ENCODE results near the gene KIF16B.

DNA sequence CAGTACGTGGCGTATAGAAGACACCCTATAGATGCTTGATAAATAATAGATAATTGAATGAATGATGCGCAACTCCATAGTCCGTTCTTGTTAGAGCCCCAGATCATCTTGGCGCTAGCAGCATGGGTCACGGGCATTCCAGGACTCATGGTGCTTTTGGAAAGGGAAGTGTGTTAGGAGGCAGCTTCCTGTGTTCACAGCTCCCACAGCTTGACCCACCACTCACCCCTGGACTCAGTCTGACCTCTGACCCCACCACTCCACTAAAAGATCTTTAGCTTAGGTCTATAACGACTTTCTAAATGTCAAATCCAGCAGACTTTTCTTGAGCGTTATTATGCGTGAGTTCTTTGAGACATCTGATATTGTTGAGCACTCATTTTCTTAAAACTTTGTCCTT, 35.8 kb upstream of the KIF16B start:
- TF ChIP-seq, protein P1, sequence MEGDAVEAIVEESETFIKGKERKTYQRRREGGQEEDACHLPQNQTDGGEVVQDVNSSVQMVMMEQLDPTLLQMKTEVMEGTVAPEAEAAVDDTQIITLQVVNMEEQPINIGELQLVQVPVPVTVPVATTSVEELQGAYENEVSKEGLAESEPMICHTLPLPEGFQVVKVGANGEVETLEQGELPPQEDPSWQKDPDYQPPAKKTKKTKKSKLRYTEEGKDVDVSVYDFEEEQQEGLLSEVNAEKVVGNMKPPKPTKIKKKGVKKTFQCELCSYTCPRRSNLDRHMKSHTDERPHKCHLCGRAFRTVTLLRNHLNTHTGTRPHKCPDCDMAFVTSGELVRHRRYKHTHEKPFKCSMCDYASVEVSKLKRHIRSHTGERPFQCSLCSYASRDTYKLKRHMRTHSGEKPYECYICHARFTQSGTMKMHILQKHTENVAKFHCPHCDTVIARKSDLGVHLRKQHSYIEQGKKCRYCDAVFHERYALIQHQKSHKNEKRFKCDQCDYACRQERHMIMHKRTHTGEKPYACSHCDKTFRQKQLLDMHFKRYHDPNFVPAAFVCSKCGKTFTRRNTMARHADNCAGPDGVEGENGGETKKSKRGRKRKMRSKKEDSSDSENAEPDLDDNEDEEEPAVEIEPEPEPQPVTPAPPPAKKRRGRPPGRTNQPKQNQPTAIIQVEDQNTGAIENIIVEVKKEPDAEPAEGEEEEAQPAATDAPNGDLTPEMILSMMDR (IDR thresholded peaks at IDR 0.05; ENCODE audit: low read depth, low read length, missing input control) = no peak
- no peak for TF ChIP-seq YY1 (IDR thresholded peaks at IDR 0.05)
- TF ChIP-seq RXRA (IDR thresholded peaks at IDR 0.05) = peak; percentile 22 to 56
- no peak for TF ChIP-seq JUND (IDR thresholded peaks at IDR 0.05)
- no peak for TF ChIP-seq SP1 (IDR thresholded peaks at IDR 0.05)
- TF ChIP-seq HNF4G (IDR thresholded peaks at IDR 0.05) = no peak
- TF ChIP-seq, protein P2, sequence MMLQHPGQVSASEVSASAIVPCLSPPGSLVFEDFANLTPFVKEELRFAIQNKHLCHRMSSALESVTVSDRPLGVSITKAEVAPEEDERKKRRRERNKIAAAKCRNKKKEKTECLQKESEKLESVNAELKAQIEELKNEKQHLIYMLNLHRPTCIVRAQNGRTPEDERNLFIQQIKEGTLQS (IDR thresholded peaks at IDR 0.05) = no peak
- TF ChIP-seq, protein P3, sequence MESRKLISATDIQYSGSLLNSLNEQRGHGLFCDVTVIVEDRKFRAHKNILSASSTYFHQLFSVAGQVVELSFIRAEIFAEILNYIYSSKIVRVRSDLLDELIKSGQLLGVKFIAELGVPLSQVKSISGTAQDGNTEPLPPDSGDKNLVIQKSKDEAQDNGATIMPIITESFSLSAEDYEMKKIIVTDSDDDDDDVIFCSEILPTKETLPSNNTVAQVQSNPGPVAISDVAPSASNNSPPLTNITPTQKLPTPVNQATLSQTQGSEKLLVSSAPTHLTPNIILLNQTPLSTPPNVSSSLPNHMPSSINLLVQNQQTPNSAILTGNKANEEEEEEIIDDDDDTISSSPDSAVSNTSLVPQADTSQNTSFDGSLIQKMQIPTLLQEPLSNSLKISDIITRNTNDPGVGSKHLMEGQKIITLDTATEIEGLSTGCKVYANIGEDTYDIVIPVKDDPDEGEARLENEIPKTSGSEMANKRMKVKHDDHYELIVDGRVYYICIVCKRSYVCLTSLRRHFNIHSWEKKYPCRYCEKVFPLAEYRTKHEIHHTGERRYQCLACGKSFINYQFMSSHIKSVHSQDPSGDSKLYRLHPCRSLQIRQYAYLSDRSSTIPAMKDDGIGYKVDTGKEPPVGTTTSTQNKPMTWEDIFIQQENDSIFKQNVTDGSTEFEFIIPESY (IDR thresholded peaks at IDR 0.05) = no peak

Data from liver (tissue), 3 donors.